HG03103 (cell line): ENCODE data around the gene ZNF213.

Experiments used
- ATAC-seq: cut with Tn5 transposase; IDR thresholded peaks from one replicate; pipeline ENCODE4 v1.9.1; 2021; ENCODE audit warnings: low read depth; ENCODE audit not compliant: unreplicated experiment

The ZNF213 gene

DNA sequence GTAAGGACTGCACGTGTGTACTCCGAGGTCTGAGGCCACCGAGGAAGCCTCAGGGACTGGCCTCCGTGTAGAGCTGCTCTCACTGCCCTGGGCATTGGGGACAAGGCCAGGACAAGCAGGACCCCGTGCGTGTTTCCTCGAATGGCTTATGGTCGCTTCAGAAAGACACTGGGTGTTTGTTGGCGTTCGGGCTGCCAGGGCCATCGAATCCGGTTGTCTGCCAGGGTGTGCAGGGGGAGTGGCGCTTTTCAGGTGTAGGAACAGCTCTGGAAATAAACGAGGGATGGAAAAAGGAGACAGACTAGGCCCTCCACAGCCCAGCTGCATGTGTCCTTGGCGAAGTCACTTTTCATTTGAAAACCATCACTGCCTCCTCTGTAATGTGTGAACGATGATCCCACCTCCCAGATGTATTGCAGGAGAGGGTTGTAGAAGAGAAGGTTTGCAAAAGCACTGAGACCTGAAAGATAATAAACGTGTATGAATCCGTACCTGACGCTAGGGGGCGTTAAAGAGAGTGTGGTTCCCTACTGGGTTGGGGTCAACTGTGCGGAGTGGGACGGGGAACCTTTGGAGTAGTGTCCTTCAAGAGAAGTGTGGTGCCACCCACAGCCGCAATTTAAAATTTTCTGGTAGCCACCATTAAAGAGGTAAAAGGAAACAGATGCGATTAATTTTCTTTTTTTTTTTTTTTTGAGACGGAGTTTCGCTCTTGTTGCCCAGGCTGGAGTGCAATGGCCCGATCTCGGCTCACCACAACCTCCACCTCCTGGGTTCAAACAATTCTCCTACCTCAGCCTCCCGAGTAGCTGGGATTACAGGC, 33.6 kb upstream of the ZNF213 start:
- no peak for ATAC-seq

DNA sequence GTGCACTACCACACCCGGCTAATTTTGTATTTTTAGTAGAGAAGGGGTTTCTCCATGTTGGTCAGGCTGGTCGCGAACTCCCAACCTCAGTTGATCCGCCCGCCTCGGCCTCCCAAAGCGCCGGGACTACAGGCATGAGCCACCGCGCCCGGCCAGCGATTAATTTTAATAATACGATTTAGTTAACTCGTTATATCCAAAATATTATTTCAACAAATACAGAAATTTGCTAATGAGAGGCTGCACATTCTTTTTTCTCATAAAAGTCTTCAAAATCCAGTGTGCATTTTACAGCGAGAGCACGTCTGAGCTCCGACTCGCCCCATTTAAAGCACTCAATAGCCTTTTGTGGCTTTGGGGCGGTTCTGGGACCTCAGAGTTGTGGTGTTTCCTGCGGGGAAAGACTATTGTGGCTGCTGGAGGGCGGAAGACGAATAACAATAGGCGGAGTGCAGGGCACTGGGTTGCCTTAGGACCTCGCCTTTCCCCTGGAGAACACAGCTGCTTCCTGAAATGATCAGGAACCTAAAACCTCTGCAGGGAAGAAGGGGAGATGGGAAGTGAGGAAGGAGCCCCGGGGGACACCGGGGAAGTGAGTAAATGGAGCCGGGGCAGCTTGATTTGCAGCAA, 32.9 kb upstream of the ZNF213 start:
- no peak for ATAC-seq

DNA sequence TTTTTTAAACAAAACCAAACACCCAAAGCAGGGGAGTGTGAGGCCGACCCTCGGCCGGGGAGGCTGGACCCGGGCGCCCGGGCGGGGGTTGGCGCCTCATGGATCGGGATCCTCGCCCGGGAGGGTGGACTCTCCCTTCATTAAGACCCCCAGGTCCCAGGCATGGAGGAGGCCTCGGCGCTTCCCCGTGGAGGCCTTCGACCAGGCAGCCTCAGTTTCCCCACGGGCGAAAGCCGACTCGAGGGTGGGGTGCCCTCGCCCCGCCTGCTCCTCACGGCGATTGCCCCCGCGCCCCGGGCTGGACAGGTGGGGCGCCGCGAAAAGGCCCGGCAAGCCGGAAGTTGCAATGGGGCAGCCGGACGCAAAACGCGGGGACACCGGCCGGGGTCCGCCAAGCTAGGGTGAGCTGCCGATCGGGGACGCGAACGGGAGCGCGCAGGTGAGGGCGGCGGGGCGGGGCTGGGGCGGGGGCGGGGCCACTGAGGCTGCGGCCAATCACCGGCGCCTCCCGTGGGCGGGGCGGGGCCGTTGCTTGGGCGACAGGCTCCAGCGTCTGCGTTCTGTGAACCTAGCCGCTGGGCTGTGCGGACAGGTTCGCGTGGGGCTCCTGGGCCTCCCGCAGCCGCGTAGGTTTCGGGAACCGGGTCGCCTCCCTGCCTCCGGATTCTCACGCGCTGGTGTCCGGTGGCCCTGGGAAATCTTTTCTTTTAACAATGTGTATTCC, 28.5 kb upstream of the ZNF213 start:
- peak; percentile 77 for ATAC-seq

DNA sequence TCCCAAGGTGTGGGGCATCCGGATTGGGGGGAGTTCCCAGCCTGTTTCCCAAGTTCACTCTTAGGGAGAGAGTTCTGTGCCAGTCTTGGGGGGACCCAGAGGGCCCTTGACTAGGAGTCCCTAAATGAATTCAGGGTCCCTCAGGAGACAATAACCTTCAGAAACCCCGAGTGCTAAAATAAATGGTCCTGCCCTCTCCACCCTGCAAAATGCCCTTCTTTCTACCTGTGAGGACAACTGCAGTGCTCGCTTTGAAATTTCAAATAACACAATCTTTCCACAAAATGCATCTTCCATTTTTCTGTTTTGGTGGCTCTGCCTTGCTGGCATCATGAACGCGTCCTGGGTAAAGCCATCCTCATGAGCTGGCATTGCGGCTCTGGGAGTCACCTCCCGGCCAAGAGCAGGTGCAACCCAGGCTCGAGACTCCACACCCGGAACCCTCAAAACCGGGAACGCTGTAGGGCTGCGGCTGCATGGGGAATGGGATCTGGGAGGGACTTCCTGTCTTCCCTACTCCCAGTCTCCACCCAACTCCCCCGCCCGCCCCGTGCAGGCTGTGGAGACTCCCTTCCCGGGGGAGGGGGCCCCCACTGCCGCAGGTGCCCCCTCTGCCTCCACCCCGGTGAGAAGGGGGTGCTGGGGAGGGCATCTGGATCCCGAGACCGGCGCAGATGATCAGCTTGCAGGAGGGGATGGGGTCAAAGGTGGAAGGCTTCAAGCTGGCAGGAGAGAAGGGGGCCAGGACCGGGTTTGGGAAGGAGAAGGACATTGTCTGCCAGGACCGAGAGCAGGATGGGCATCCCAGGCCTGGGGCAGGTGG, 22.6 kb upstream of the ZNF213 start, which contains the start of gene ZNF205:
Gene ZNF205, plus strand, starts transcription at position 529 of the 823 bp plus-strand sequence. CDS start 845 bp downstream, outside the sequence.
- no peak for ATAC-seq

DNA sequence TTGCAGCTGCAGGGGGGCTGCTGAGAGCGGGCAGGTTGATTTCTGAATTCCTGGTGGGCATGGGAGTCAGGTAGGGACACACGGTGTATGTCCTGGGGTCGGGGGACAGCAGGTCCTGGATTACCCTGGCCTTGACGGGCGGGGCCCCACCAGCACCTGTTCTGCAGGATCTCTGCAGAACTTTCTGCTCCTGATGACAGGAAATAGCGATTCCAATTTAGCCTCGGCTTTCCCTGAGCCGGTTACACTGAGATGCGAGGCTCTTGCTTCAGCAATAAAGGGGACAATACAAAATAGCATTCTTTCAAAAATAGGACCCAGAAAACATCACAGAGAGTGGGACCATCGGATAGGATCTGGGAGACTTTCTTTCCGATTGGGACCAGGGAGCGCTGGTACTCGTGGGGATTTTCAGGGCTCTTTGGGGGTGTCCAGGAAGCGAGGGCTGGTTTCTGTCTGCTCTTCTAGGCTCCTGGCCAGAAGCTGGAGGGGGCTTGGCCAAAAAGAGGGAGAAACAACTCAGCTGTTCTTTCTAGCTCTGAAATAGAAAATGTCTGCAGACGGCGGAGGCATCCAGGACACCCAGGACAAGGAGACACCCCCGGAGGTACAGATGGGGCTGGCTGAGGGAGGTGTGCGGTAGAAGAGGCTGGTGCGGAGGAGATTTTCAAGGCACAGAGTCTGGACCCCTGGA, 21.8 kb upstream of the ZNF213 start:
- no peak for ATAC-seq

DNA sequence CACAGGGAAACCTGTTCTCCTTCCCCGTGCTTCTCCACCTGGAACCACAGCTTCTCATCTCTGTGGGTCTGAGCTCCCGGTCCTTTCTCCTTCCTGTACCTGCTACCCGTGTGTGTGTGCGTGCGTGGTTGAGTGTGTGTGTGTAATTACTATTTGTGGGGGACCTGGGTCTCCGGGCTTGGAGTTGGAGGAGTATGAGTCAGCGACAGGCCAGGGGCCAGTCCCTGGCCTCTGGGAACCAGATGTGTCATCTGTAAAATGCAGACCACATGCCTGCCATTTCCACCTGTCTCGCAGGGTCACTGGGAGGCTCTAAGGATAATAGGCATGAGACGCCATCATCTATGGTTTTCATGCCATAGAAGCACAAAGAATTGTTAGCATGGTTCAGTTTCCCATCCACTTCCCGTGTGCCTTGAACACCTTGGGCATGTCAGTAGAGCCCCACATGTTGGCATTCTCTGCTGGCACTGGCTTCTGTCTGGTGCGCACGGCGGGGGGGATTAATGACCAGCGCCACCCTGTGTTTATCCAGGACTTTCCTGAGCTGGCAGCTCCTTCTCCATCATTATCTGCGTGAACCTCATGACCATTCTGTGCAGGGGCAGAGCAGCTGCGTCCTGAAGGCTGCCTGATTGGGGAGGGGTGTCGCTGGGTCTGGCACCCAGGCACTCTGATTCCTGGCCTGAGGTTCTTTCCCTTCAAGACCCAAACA, 20.9 kb upstream of the ZNF213 start:
- no peak for ATAC-seq

DNA sequence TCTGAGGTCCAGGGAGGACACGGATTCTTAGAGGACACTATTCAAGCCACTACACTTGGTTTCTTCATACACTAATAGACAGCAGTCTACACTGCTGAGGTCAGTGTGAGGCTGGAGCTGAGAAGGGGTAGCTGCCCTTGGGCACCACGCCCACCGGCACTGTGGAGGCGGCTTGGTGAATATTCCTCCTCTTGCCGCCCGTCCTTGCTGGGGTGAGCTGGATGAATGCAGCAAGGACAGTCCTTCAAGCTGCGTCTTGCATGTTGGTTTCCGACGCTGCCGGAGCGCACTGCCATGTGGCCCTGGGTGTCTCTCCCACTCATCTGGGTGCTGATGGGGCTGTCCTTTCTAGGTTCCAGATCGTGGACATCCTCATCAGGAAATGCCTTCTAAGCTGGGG, 19.8 kb upstream of the ZNF213 start:
- no peak for ATAC-seq

DNA sequence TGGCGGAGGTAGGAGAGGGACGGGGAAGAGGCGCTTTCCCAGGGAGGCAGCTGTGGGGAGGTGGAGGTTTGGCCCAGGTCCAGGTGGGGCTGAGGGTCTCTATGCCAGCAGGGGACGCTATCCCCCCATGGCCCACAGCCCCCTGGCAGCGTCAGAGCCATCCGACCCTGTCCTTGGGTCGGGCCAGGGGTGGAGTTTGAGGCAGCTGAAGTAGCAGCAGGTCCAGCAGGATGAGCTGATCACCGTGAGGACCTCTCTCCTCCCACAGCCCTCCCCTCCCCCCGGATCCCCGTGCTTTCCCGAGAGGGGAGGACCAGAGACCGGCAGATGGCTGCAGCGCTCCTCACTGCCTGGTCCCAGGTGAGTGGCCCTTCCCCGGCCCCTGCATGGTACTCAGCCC, 19.3 kb upstream of the ZNF213 start:
- no peak for ATAC-seq

DNA sequence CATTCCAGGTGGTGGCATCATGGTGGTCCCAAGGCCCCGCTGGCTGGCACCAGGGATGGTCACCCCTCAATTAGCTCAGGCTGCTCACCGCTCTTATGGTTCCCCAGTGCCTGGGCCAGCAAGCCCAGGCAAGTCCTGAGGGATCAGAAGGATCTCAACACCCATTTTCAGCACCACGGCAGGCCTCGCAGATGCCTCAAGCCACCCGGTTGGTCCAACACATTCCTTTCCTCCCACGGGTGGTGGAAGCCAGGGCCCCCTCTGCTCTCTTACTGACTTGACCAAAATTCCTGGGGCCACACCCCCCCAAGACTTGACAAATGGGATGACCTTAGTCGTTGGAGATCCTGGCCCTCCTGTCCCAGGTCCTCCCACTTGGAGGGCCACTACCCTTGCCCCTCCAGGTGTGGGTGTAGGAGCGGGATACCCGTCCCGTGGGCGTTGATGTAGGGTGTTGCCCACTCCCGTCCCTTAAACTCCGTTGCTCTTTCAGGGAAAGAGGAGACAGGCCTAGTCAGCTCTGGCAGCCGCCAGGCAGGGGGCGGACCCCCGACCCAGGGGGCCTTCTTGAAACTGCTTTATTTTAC, 16.5 kb upstream of the ZNF213 start:
- no peak for ATAC-seq

DNA sequence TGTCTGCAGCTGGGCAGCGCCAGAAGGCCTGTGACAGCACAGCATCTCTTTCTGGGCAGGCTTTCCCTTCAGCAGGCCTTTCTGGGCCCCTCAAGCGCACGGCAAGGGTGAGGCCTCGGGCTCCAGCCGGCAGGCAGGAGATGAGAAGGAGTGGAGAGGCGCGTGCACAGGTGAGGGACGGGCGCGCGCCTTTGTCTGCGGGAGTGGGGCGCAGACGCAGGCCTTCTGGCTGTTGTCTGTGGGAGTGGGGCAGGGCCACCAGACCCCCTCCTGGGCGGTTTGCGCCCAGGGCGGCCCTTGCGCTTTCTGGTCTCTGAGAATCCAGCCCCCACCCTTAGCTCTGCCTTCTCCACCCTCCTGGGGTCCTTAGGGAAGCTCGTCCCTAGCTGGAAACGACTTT, 16.0 kb upstream of the ZNF213 start:
- ATAC-seq = no peak

DNA sequence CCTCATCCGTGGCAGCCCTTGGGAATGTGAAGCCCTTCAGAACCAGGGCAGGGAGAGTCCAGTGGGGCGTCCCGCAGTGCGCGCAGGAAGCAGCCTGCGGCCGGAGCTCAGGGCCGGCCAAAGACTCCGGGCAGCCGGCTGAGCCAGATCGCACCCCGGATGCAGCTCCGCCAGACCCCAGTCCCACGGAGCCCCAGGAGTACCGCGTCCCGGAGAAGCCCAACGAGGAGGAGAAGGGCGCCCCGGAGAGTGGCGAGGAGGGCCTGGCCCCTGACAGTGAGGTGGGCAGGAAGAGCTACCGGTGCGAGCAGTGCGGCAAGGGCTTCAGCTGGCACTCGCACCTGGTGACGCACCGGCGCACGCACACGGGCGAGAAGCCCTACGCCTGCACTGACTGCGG, 15.5 kb upstream of the ZNF213 start:
- no peak for ATAC-seq

DNA sequence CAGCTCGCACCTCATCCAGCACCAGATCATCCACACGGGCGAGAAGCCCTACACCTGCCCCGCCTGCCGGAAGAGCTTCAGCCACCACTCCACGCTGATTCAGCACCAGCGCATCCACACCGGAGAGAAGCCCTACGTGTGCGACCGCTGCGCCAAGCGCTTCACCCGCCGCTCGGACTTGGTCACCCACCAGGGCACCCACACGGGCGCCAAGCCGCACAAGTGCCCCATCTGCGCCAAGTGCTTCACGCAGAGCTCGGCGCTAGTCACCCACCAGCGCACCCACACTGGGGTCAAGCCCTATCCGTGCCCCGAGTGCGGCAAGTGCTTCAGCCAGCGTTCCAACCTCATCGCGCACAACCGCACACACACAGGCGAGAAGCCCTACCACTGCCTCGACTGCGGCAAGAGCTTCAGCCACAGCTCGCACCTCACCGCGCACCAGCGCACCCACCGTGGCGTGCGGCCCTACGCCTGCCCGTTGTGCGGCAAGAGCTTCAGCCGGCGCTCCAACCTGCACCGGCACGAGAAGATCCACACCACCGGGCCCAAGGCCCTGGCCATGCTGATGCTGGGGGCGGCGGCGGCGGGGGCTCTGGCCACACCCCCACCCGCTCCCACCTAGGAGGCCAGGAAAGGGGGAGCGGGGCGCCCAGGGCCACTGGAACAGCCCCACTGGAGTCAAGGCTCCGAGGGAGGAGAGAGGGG, 15.0 kb upstream of the ZNF213 start:
- ATAC-seq = no peak

DNA sequence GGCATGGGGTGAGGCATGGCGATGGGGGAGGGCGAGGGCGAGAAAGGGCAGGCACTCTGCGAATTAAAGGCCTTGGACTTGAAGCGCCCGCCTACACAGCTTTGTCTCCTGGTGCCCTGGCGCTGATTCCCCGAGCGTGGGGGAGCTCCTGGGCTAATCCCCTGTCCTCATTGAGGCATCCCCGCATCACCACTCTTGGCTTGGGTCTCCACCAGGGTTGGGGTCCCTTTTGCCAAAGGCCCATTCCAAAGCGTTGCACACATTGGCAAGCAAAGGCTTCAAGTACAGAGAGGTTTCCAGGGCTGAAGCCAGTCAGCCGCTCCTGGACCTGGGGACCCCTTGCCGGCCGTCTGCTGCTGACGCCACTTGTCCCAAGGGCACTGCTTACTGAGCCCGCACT, 14.4 kb upstream of the ZNF213 start:
- ATAC-seq = no peak

DNA sequence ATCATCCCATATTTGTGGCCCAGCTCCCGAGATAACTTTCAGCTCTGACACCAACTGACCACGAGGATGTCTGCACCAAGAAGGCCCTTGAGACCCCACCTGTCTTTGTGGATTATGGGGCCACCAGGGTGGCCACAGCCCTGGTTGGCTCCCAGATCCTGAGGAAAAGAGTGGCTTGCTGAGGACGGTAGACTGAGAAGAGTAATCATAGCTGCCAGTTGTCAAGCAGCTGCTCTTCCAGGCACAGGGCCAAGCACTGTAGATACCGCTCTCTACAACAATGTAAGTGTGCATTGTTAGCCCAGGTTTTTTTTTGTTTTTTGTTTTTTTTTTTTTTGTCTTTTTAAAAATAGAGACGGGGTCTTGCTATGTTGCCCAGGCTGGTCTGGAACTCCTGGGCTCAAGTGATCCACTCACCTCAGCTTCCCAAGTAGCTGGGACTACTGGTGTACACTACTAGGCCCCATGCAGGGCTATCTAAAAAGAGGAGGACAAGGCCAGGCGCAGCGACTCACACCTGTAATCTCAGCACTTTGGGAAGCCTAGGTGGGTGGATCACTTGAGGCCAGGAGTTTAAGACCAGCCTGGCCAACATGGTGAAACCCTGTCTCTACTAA, 12.9 kb upstream of the ZNF213 start:
- no peak for ATAC-seq

DNA sequence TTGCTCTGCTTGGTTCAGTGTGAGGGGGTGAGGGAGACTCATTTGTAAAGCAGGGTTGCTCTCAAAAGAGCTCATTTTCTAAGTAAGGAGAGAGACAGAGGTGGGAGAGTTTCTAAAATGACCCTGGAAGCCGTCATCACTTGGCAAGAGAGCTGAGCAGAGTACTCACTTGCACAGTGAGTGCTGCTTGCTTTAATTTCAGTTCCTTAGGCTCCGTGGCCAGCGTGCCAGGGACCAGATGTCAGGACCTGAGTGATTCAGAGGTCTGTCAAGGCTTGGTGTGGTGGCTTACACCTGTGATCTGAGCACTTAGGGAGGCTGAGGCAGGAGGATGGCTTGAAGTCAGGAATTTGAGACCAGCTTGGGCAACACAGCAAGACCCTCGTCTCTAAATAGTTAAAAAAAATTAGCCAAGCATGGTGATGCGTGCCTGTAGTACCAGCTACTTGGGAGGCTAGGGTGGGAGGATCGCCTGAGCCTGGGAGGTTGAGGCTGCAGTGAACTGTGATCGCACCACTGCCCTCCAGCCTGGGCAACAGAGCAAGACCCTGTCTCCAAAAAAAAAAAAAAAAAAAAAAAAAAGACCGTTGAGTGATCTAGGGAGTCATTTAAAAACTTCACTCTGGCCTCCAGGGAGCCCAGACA, 11.8 kb upstream of the ZNF213 start:
- no peak for ATAC-seq

DNA sequence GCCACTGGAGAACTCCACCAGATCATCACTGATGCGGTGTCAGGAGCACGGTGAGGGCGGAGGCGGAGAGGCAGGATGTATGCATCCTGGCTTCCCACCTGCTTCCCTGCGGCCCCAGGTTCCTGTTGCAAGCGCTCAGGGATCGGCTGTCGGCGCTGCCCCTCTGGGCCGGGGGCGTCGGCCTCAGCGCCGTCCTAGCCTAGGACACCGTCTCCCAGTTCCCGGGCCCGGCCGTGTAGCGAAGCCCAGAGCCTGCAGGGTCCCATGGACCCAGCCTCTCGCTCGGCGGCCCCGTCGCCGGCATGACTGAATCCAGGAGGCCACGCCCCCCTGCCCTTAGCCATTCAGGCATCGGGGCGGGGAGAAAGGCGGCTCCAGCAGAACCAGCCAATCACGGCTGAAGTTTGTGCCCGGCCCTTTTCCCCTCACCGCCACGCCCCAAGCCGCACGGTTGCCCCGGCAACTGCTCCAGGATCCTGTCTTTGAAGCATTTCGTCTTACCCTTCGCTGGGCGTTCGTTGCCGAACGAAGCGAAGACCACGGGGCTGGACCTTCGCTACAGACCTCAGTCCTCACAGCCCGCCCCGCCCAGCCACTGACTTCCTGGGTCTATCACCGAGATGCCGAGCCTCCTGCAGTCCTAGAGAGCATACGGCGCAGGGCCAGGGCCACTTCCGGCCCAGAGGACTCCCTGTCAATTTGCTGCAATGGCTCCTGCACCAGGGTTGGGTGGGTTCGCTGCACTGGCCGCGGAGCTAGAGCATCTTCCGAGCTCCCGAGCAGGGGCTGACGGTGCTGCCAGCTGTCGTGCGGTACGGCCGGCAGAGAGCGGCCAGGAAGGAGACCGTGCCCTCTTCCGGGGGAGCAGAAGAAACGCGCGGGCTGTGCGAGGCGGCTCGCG, 10.6 kb upstream of the ZNF213 start:
- ATAC-seq = peak; percentile 82

DNA sequence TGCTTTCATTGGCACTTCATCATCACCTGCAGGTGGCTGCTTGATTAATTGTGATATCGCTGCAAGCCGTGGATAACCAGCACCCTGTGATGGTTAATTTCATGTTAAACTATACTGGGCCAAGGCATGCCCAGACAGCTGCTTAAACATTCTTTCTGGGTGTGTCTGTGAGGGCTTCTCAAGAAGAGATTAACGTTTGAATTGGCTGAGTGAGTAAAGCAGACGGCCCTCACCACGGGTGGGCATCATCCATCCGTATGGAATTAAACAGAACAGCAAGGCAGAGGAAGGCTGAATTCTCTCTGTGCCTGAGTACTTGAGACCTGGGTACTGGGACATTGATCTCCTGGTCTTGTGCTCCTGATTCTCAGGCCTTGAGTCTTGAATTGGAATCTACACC, 7.1 kb upstream of the ZNF213 start:
- no peak for ATAC-seq
